Neural cell (in vitro differentiated cells): ENCODE results near the gene SLC2A6. TPM values are rescaled to one million over a fixed set of nuclear protein-coding genes. Genes with fewer than 3 reads are reported as not detected.

ENCODE experiments used
- polyA plus RNA-seq: library from polyadenylated mRNA; depleted of rRNA; stranded (reverse); fragments of >200 nt; gene quantifications from 2 replicates; pipeline ENCODE4 v1.2.3, GENCODE V29; 2014

The SLC2A6 gene
- polyA plus RNA-seq, 1 donor from 2014 or later = 11.5 TPM

Other genes with a start within 250 kb of the SLC2A6 start
- not detected in 2 replicates for gene ABO, start 203.9 kb downstream of the SLC2A6 start, polyA plus RNA-seq
- gene SURF6, start 142.9 kb downstream of the SLC2A6 start, polyA plus RNA-seq = 20.7 and 21.8 TPM in 2 replicates
- 57.5 and 62.5 TPM in 2 replicates for gene MED22, start 131.0 kb downstream of the SLC2A6 start, polyA plus RNA-seq
- 1,931 and 1,987 TPM in 2 replicates for gene RPL7A, start 130.9 kb downstream of the SLC2A6 start, polyA plus RNA-seq
- 32.3 and 37.8 TPM in 2 replicates for gene SURF1, start 122.6 kb downstream of the SLC2A6 start, polyA plus RNA-seq
- 36.4 and 40.6 TPM in 2 replicates for gene SURF2, start 122.5 kb downstream of the SLC2A6 start, polyA plus RNA-seq
- 65.2 and 78.3 TPM in 2 replicates for gene SURF4, start 103.0 kb downstream of the SLC2A6 start, polyA plus RNA-seq
- gene STKLD1, start 102.7 kb downstream of the SLC2A6 start, polyA plus RNA-seq = 1.1 and 3.4 TPM in 2 replicates
- 15.0 and 16.1 TPM in 2 replicates for gene REXO4, start 61.1 kb downstream of the SLC2A6 start, polyA plus RNA-seq
- gene ADAMTS13, start 56.7 kb downstream of the SLC2A6 start, polyA plus RNA-seq = 13.5 and 24.8 TPM in 2 replicates
- gene CACFD1, start 19.1 kb downstream of the SLC2A6 start, polyA plus RNA-seq = 75.4 and 78.0 TPM in 2 replicates
- gene MYMK, start 45.9 kb upstream of the SLC2A6 start, polyA plus RNA-seq = not detected in 2 replicates
- gene ADAMTSL2, start 55.6 kb upstream of the SLC2A6 start, polyA plus RNA-seq = 0.30 and 0.85 TPM in 2 replicates
- 1.5 and 2.7 TPM in 2 replicates for gene FAM163B, start 130.3 kb upstream of the SLC2A6 start, polyA plus RNA-seq
- not detected in 2 replicates for gene DBH, start 157.3 kb upstream of the SLC2A6 start, polyA plus RNA-seq